GM18868 (cell line): ENCODE measurements around the gene NLGN1.

Source experiments
- ATAC-seq: cut with Tn5 transposase; IDR thresholded peaks from one replicate; pipeline ENCODE4 v1.9.1; 2021; ENCODE audit warnings: mild to moderate bottlenecking, moderate library complexity; ENCODE audit not compliant: unreplicated experiment

The NLGN1 gene

DNA sequence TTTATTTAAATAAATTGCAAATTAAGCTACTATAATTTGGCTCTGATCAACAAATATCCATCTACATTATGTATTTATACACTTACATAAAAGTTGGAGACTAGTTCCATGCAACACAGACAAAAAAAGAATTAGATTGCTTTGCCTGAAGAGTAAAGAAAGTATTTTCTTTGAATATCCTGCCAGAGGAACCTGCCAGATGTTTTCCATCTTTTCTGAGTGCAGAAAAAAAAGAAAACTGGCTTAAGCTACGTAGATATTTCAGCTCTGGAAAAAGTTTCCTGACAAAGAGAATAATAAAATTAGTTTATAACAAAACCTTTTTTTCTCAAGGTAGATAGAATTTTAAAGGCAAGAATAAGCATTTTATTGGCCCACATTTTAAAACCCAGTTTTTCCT is 854.1 kb downstream of the NLGN1 start:
- no peak for ATAC-seq

DNA sequence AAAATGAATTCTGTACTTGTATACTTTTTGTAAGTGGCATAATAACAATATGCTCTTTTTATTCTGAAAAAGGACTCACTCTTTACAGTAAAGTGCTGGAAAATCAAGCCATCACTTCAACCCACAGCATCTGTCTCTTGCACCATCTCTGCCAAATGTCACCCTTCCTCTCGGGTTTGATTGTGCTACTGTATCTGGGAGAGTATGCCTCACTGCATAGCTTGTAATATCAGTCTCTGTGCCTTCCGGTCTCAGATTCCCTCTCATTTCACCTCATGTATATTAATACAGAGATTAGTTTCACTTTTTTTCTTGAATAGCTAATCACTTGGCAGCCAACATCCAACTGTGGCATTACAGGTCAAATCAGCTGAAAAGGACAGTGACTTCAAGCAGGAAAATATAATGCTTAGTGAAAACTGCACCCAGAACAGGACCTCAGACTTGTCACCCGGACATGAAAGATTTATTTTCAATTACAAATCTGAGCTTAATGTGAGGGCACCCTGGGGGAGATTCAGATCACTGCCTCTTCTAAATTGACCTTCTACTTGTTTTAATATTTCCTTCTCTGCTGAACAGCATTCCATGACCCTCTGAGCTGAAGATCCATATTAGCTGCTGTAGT is 855.8 kb downstream of the NLGN1 start:
- ATAC-seq = no peak

DNA sequence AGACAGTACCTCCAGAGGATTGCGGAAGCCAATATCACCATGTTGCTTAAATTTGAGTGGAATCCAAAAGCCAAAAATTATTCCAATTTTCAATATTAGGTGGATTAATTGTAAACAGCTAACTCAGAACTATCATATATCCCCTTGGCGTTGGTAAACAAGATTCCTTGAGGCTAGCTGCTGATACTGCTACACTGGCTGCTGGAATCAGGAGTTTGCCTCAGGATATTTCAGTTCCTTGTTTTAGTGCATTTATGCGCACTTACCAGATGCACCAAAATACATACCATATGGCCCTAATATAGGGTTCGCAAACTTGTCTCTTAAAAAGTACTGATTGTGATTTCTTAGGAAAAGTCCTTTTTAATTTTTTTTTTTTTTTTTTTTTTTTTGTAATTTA is 856.4 kb downstream of the NLGN1 start:
- no peak for ATAC-seq

DNA sequence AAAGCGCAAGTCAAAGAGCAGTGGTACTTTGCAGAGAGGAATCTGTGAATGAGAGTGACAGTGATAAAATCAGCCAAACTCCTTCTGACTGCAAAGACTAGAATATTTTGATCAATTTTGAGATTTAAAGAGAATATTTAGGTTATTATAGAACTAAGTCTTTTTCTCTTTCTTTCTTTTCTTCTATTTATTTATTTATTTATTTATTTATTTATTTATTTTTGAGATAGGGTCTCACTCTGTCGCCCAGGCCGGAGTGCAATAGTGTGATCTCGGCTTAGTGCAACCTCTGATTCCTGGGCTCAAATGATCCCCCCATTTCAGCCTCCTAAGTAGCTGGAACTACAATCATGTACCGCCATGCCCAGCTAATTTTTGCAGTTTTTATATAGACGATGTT is 857.9 kb downstream of the NLGN1 start:
- no peak for ATAC-seq

DNA sequence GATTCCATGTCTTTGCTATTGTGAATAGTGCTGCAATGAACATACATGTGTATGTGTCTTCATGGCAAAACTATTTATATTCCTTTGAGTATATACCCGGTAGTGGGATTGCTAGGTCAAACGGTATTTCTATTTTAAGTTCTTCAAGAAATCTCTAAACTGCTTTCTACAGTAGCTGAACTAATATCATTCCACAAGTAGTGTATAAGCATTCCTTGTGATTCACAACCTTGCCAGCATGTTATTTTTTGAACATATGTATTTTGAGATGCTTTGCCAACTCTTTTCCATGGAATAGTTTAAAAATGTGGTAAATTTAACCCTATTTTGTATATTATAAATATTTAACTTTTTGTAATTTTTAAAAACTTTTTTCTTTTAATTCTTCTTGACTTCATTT is 868.9 kb downstream of the NLGN1 start:
- no peak for ATAC-seq

DNA sequence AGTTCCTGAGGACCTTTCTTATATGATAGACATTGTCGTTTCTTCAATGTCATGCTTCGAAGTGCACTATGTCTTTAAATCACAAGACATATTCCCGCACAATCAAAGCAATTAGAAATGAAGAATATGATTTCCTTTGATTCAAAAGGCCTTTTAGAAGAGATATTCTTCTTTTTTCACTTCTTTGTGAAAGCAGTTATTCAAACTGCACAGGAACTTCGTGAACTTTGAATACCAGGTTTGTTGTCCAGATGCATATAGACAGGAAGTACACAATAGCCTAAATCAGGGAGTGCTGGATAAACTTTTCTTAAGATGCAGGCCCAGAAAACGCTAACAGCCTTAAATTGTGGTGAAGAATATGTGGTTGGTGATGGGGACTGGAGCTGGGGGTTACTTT is 870.5 kb downstream of the NLGN1 start:
- ATAC-seq = no peak

DNA sequence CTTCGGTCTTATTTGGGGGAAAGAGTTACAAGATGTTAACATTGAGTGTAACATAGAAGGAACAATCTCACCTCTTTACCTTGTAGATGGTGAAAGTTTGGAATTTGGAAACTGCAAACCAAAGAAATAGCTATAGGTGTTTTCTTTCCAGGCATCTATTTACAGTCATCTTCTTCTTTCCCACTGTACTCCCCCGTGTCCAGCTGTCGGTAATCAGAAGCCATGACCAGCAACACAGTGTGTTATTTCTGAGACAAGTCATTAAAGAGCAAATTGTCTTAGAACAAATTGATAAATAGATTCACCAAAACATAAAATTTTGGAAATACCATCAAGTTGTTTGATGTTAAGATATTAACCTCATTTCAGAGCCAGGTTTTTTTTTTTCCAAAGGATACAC is 871.0 kb downstream of the NLGN1 start:
- ATAC-seq = no peak

DNA sequence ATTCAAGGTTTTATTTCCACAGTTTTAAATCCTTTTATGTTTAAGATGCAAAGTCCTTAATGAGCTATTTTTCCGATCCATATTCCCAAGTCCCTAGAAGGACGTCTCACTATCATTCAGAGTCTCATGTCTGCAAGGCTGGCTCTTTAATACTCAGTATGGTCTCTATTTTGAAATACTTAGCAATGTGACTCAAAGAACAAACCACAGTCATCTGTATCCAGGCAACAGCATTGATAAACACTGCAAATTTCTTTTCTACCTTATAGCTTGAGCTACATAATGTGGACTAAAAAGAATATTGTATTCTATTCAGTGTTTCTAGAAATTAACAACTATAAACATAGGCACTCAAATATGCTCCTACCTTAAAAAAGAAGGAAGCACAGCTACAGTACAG is 873.3 kb downstream of the NLGN1 start:
- ATAC-seq = no peak

DNA sequence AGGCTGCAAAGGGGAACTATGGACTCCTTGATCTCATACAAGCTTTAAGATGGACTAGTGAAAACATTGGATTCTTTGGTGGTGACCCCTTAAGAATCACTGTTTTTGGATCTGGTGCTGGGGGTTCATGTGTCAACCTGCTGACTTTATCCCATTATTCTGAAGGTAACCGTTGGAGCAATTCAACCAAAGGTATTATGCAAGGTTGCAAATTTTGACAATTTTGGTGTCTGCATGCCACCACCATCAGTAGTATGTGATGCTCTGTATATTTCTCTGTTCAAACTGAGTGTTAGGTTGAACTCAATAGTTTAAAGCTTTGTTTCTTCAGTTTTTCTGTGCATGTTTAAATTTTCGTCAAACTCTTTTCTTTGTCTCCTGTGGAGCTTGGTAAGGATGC is 877.8 kb downstream of the NLGN1 start:
- ATAC-seq = no peak

DNA sequence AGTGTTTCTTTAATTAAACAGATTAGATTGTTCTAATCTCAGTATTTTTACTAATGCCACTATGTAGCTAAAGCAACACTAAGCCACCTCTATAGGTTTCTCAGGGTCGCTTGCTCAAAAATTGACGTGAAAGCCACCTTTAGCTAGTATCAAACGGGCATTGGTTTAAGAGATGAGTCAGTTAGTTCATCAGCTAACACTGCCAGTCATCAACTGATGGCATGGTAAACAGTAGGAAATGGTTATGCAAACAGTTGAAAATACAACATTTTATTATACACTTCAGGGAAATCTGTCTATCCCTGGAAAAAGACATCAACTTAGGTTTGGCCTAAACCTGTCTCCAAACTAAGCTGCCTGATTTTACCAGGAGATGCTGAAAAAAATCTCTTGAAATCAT is 879.3 kb downstream of the NLGN1 start:
- ATAC-seq = no peak

DNA sequence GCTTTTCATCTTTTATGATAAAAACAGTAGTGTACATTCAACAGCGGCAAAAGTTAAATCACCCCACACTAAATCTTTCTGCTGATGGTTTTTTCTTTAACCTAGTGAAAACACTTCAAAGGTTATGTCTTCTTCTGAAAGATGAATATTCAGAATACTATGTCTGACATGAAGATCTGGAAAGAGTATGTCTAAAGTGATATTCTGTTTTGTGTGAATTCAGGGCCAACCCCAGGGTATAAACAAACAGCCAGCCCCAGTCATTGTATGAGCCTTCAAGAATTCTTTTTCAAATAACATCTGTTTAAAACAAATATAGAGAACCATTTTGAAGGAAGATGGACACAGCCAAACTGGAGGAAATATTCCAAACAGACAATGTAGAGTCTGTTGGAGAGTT is 880.5 kb downstream of the NLGN1 start:
- ATAC-seq = no peak

DNA sequence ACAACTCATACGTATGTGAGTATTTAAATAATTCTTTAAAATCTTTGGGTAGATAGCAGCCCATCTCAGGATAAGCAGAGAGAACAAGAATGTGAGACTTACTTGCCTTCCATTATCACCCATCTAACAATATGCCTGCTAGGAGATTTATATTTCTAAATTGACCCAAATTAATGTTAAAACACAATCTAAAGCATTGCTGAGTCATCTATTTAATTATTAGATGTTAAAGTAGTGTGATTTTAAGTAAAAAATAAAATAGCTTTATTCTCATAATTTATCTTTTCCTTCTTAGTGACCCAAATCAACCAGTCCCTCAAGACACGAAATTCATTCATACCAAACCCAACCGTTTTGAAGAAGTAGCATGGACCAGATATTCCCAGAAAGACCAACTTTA is 882.6 kb downstream of the NLGN1 start:
- no peak for ATAC-seq

DNA sequence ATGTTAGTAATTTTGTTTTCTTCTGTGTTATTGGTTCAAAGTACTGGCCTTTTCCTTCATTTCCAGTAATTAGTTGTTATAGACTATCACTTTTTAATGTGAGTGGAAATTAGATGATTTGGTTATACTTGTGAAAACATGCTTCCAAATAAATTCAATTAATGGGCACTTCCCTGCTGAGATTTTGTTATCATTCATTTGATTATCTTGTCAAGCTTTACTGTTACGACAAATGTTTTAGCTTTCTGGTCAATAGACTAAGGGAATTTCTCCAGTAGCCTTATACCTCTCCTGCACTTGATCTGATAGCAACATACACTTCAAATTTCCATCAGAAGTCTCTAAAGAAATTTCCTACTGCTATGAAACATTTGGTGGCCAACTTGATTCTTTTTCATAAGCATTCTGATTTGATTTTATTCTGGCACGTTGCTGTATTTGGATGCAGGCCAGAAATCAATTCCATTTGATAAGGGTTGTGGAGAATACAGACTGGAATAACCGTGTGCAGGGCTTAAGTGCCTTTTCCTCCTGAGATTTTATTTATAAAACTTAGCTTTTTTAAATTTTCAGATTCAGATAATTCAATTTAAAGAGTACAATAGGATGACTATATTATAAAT is 887.8 kb downstream of the NLGN1 start:
- no peak for ATAC-seq

DNA sequence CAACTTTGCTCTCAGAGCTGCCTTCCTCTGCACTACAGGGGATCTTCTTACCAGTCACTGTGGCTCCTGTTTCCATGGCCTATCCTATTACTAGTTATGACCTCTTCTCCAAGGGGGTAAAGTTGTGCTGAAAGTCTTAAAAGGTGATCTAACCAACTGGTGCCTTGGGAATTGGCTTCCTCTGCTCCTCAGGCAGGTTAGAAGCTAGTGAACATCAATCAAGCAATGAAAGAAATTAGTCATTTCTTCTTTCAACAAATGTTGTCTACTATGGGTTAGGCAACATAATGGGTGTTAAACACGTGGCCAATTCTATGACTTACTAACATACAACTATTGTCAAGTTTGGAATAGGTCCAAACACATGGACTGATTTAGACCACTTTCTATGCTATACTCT is 890.2 kb downstream of the NLGN1 start:
- ATAC-seq = no peak

DNA sequence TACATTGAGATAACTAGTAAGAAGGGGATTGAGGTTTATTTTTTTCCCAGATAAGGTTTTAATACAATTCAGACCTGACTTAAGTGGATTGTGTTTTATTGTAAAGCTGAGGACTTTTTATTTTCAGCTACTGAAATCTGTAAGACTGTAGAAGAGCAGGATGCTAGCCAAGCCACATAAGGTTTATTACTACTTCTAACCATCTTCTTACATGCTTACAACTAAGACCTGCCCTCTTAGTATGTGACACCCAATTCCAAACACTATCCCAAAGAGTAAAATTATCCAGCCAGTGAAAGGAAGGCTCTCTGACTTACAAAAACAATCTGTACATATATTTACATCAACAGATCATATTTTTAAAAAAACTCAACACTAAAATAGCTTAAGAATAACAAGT is 897.1 kb downstream of the NLGN1 start:
- ATAC-seq = no peak

DNA sequence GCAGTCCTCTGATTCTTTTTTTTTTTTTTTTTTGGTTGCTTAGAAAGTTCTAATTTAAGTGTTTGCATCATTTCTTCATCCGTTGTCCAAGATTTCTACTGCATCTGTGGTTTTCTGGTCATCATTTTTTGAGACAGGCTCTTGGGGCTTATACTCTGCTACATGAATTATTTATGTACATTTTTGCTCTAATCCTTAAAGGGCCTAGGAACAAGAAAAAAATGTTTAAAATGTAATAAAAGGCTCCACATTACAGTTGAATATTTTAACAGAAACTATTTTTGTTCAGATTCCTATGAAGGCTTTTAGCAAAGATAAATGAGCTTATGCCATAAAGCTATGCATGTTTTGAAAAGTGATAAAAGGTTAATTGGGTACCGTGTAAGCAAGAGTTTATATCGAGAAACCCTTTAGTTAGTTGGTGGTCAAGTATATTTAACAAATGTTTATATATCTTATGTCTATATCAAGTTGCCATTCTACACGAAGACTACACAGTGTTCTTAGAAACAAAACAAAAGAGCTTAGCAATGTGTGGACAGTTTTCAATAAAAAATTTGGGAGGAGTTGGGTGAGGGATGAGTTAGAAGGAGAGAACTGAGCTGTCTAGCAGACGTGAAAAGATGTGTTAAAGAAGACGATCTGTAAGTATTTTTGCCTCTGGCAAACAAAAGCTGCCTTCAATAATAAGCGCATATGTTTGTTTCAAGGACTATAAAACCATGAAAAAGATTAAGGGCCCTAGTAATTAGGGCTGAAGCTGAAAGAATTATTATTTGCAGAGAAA is 898.0 kb downstream of the NLGN1 start:
- no peak for ATAC-seq

DNA sequence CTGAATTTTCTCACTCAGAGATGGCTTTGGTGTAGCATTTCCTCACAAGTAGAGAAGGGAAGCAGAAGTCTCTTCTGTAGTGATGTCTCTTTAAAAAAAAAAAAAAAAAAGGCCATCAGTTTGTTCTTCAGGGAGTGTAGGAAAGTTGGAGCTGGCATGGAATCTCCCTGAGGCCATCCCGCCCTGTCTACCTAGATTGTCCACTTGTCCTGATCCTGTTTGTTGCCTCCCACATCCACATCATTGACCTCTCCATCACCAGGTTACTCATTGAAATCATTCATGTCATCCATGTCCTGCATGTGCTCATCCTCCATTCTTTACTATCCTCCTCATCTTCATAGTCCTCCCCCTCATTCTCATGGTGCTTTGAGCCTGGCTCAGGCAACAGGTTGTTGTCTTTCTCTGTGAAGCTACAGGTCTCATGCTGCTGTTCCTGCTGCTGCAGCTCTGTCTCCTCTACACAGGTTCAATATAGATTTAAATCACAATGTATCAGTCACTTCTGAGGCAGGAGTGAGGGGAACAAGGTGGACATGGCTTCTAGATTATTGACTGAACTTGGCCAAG is 905.3 kb downstream of the NLGN1 start:
- no peak for ATAC-seq

DNA sequence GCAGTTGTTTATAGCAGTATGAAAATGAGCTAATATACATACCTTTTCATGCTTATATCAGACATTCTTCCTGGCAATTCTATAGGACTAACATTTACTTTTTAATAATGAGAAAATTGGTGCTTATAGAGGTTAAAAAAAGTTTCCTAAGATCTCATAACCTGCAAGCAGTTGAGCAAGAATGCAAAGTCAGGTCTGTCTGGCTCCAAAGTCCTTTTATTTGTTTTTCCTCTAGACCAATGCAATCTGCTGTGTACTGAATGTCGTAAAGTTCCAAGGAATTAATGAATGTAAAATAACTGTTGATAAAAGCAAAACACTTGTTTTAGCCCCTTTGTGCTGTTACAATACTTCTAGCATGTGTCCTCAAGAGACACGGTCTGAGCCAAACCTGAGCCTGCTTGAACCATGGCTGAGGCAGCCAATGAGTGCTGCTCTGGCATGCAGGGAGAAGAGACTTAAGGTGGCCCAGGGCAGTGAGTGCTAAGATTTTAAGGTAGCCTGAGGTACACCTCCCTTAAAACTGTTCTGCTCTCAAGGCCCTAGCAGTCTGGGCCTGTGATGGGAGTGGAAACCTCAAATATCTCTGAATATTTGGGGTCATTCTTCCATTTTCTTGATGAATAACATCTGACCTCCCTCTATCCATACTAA is 906.5 kb downstream of the NLGN1 start:
- no peak for ATAC-seq

DNA sequence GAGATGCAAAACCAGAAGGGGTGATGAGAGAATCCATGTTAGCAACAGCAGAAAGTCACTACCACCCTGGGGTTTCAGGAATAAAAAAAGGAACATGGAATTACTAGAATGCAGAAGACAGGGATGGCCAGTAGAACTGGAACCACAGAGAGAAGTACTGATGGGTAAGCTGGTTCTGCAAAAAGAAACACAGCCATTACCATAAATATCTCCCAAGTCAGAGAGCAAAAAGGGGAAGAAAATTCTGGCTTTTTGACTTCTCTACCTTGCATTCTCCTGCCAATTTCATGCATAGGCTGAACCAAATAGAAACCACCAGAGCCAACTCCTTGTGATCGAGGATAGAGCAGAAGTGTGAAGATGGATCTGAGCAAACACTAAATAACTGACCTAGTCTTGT is 911.2 kb downstream of the NLGN1 start:
- ATAC-seq = no peak

DNA sequence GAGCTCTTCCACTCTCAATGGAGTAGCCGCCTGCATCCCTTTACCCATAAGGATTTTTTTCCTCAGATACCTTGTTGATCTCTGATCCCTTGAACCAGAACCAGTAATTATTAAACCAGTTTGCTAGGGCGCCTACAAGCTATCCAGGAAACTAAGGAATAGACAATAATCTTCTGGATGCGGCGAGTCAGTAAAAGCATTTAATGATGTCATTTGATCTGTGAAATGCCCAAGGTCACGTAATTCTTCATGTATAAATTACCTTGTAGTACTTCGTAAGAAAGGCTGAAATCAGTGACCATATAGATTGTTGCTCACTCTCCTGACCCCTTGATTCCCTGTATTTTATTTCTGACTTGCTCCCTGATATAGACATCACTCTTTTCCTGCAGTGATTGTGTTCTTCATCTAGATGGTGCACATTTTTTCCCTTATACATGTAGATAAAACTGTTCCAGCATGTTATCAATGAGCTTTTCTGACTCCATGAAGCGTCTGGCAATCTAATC is 913.0 kb downstream of the NLGN1 start:
- ATAC-seq = no peak

DNA sequence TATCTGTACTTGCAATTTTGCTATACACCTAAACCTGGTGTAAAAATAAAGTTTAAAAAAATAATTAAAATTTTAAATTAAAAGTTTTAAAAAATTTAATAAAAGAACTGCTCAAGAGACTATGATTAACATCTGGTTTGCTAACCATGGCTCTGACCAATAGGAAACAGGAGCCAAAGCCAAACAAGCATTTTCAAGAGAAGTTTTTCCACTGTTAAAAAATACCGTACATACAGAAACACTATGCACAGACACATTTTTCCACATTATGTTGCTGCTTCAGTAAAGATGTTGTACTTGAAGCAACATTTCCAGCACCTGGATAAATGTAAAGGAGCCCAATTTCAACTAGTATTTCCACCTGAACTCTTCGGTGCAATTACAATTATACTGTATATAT is 917.7 kb downstream of the NLGN1 start:
- no peak for ATAC-seq
